ENCODE measurements around the gene TGIF1.

DNA sequence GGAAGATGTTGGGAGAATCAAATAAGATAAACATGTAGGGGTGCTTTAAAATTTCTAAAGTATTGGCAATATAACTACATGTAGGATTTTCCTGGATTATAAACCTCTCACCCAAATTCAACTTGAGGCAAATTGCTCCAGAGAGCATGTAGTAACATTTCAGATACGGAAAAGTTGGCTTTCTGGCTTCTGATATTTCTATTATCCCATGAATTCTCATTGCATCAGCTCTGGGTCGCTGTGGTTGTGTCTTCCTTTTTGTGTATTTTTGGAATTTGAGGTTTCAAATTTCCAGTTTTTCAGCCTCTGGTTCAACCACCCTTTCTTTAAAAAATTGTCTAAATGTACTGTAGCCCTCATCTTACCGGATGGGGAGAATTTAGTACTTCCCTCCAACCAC lies 32.3 kb downstream of the TGIF1 start:
- TF ChIP-seq, protein P1, sequence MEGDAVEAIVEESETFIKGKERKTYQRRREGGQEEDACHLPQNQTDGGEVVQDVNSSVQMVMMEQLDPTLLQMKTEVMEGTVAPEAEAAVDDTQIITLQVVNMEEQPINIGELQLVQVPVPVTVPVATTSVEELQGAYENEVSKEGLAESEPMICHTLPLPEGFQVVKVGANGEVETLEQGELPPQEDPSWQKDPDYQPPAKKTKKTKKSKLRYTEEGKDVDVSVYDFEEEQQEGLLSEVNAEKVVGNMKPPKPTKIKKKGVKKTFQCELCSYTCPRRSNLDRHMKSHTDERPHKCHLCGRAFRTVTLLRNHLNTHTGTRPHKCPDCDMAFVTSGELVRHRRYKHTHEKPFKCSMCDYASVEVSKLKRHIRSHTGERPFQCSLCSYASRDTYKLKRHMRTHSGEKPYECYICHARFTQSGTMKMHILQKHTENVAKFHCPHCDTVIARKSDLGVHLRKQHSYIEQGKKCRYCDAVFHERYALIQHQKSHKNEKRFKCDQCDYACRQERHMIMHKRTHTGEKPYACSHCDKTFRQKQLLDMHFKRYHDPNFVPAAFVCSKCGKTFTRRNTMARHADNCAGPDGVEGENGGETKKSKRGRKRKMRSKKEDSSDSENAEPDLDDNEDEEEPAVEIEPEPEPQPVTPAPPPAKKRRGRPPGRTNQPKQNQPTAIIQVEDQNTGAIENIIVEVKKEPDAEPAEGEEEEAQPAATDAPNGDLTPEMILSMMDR (conservative IDR thresholded peaks at IDR 0.05; ENCODE audit: low read depth, low read length) = no peak
- TF ChIP-seq SMC3 (IDR thresholded peaks at IDR 0.05; ENCODE audit: low read depth, low read length) (no peak), RCOR1 (IDR thresholded peaks at IDR 0.05; ENCODE audit: insufficient replicate concordance, low read length) (no peak), MAZ (IDR thresholded peaks at IDR 0.05; ENCODE audit: borderline replicate concordance, low read depth, low read length) (no peak)

All from IMR-90 (cell line).